Measurements from ENCODE around the gene UBQLNL.

The UBQLNL gene, protein sequence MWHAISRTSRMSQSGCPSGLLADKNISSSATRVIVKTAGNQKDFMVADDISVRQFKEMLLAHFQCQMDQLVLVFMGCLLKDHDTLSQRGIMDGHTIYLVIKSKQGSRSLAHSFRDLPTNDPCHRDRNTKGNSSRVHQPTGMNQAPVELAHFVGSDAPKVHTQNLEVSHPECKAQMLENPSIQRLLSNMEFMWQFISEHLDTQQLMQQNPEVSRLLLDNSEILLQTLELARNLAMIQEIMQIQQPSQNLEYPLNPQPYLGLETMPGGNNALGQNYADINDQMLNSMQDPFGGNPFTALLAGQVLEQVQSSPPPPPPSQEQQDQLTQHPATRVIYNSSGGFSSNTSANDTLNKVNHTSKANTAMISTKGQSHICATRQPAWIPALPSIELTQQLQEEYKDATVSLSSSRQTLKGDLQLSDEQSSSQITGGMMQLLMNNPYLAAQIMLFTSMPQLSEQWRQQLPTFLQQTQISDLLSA

GRCh38 chr11:5516599-5516998, at the start of gene UBQLNL:
TSS of gene UBQLNL (minus strand) at chr11:5516699. CDS start at chr11:5516441, 258 bp downstream.
- no peak for DNase-seq (ENCODE audit: low spot score)

DNA sequence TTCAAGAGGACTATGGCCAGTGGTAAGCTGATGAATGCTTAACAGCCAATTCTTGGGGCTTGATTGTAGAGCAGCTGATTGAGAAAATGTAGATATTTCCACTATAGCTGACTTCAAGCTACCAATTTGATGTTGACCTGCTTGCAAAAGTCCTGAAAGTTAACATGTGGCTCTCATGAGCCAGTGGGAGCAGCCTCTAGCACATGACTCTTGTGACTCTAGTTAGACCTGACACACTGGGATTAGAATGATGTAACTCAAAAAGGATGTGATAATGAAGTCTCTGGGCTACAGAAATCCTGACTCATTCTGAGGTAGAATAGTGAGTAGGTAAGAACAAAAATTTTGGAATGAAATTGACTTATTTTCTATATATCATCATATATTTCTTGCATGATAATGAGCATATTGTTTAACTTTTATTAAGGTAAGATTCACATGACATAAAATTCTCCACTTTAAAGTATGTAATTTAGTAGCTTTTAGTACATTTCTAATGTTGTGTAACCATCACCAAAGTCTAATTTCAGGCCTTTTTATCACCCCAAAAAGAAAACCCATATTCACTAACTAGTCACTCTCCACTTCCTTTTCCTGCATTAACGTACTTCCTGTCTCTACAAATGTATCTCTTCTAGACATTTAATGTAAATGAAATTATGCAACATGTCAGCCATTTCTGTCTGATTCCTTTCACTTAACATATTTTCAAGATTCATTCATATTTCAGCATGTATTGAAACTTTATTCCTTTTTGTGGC, 47.9 kb upstream of the UBQLNL start:
- DNase-seq (ENCODE audit: low spot score) = no peak

DNA sequence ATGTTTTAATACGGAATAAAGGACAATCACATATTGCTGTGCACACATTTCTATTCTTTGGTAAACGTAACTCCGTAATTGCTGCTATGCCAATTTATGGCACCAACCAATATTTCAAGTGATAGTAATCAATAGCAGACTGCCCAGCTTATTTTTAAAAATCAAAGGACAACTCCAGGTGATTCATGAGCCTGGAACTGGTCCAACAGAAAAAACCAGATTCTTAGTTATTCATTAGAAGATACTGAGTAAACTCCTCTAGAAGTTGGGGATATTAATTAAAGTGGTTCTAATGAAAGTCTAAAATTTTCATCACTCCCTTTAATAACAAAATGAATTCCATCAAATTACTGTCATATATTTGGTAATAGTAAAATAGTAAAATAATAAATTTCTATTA, 41.3 kb upstream of the UBQLNL start:
- no peak for DNase-seq (ENCODE audit: low spot score)

DNA sequence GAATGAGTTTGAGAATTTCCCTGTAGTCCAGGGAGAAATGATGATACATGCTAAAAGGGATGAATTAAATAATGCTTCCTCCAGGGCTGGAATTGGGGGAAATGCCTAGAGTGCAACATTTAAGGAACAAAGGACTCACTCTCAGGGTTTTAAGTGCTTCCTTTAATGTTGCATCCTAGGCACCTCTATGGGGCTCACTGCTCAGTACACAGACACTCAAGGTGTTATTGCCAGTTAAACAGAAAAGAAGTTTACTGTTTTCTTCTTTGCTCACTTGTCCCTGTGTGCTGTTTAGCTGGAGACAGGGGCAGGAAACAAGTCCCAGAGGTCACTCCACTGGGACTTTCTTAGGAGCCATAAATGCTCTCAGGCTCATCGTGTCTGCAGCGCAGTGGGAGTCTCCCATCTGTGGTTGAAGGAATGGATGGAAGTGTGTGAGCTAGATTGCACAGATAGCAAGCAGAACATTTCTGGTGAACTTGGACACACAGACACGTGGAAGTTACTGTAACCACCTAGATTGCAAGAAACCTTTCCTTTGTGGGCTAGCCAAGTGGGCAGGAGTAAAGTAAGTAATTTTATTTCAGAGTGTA, 40.2 kb upstream of the UBQLNL start:
- DNase-seq (ENCODE audit: low spot score) = no peak

DNA sequence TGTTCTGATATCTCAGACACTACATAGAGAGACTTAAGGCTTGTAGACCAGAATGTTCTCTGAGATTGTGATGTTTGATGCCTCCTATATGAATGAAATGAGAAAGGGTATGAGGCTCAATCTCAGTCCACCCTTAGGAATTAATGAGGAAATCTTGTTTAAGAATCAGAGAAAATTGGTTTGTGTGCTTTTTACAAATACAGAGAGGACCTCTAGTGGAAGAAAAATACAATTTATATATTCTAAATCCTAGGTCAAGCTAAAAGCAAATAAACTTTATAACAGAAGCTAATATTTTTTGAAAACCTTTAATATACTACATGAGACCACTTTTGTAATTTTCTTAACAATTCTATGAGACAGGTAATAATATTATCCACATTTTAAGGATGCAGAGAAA, 36.8 kb upstream of the UBQLNL start:
- no peak for DNase-seq (ENCODE audit: low spot score)

- DNase-seq (ENCODE audit: low spot score) = no peak
These were observed 34.1 kb upstream of the UBQLNL start for GRCh38 chr11:5550440-5551095.

DNA sequence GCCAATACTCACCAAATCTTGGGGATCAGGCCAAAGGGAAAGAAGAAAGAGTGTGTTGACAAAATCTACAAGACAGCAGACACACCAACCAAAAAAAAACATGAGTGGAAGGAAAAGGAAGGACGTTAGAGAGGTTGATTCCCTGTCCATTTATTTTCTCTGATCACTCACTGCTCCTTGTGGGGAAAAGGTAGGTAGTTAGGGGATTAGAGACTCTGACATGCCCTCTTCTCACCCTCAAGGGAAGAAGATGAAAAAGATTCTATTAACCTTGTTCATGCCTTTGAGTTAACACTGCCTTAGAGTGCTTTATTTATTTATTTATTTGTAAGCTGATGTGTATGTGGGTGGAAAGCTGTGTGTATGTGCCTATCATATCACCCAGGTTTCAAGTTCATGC, 31.9 kb upstream of the UBQLNL start, which contains the start of gene OR52H1:
OR52H1 (minus strand) TSS at position 101 of the 400 bp plus-strand sequence. CDS start 3,035 bp downstream, outside the sequence.
- no peak for DNase-seq (ENCODE audit: low spot score)

- no peak for DNase-seq (ENCODE audit: low spot score)
These were observed 31.5 kb upstream of the UBQLNL start for GRCh38 chr11:5547982-5548381.

GRCh38 chr11:5546457-5546856, 30.0 kb upstream of the UBQLNL start:
- no peak for DNase-seq (ENCODE audit: low spot score)

- no peak for DNase-seq (ENCODE audit: low spot score)
These were observed 24.9 kb upstream of the UBQLNL start for GRCh38 chr11:5541427-5541826.

DNA sequence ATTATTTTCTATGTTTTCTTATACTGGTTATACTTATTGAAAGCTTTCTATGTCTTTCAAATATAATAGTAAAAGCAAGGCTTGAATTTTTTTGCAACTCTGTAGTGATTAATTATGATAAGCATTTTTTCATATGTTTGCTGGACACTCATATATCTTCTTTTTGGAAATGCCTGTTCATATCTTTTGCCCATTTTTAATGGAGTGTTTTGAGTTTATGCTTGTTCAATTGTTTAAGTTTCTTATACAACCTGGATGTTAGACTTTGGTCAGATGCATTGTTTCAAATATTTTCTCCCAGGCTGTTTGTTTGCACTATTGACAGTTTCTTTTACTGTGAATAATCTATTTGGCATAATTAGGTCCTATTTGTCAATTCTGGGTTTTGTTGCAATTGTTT, 20.0 kb upstream of the UBQLNL start:
- DNase-seq (ENCODE audit: low spot score) = no peak

DNA sequence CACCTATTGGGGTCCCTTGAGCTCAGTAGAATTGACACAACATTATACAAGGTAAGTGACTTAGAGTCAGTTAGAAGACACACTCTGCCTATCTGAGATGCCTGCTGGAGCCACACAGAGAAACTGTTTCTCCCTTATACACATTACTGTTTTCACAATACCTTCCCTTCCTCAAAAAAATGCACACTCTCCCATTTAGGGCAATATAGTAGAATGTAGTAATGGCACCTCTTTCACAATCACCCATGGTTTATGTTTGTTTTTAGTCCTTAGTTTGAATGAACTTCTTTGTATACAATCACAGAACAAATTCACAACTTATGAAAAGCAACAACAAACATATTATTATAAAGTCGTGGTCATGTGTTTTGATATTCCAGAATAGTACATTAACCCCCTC, 17.5 kb upstream of the UBQLNL start:
- DNase-seq (ENCODE audit: low spot score) = no peak

GRCh38 chr11:5531053-5531831, 14.7 kb upstream of the UBQLNL start:
- no peak for DNase-seq (ENCODE audit: low spot score)

- no peak for DNase-seq (ENCODE audit: low spot score)
These were observed 12.0 kb upstream of the UBQLNL start for GRCh38 chr11:5528495-5528894.

GRCh38 chr11:5527716-5528115, 11.2 kb upstream of the UBQLNL start:
- no peak for DNase-seq (ENCODE audit: low spot score)

- DNase-seq (ENCODE audit: low spot score) = no peak
These were observed 8.3 kb upstream of the UBQLNL start for GRCh38 chr11:5524756-5525155.

DNA sequence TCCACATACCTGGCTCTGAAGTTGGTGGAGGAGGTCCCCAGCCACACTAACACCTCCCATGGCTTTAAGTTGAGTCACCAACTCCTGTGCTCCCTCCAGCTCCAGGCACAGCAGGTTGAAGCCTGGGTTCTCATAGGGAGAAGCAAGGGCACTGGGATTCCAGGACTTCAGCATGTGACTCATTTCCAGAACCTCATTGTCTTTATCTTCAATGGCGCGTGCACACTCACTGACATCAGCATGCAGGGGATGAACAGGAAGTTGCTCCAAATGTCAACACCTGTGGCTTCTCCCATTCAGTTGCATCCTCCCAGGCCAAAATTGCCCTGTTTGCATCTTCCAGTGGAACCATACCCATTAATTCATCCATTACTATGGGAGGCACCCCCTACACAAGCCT, 5.8 kb upstream of the UBQLNL start:
- DNase-seq (ENCODE audit: low spot score) = no peak

- DNase-seq (ENCODE audit: low spot score) = no peak
These were observed 5.0 kb upstream of the UBQLNL start for GRCh38 chr11:5521540-5521939.

- DNase-seq (ENCODE audit: low spot score) = no peak
These were observed 1.7 kb downstream of the UBQLNL start for GRCh38 chr11:5514841-5515240.

- DNase-seq (ENCODE audit: low spot score) = no peak
These were observed 6.7 kb downstream of the UBQLNL start, which contains the start of gene UBQLN3 for GRCh38 chr11:5509803-5510202. TSS of gene UBQLN3 (minus strand) at chr11:5509957. CDS start at chr11:5509558, 399 bp downstream.

- DNase-seq (ENCODE audit: low spot score) = no peak
These were observed 7.9 kb downstream of the UBQLNL start for GRCh38 chr11:5508605-5509004.
